GM12865 (cell line): ENCODE data around the gene RNF114.

ENCODE experiments used
- DNase-seq: peaks from one replicate; pipeline ENCODE4 v3.0.0; 2010; ENCODE audit warnings: low read depth
- H3K4me3 ChIP-seq: 2 replicates; pipeline ENCODE4 v1.5.1; 2011; ENCODE audit warnings: mild to moderate bottlenecking, low read depth, low read length, control low read depth
- CTCF ChIP-seq: IDR thresholded peaks from 2 replicates; pipeline ENCODE4 v1.5.1; 2011; ENCODE audit warnings: low read length, control low read depth, low read depth, inconsistent platforms; ENCODE audit not compliant: insufficient read depth; ENCODE audit errors: missing control alignments

Gene RNF114

GRCh38 chr20:49889935-49890333 is 46.3 kb upstream of the RNF114 start:
- H3K4me3 ChIP-seq: no peak overlapping the region
- DNase-seq: no peak
- peak; percentile 14 for TF ChIP-seq CTCF

GRCh38 chr20:49890471-49891361 is 45.5 kb upstream of the RNF114 start:
- DNase-seq: no peak
- no peak for TF ChIP-seq CTCF
- no peak overlapping the region for H3K4me3 ChIP-seq

- no peak for DNase-seq
- TF ChIP-seq CTCF: no peak
- no peak overlapping the region for H3K4me3 ChIP-seq
Measured at GRCh38 chr20:49891476-49892110, 44.6 kb upstream of the RNF114 start.

GRCh38 chr20:49892260-49892659 is 43.9 kb upstream of the RNF114 start:
- DNase-seq: no peak
- no peak overlapping the region for H3K4me3 ChIP-seq
- TF ChIP-seq CTCF: no peak

- no peak for DNase-seq
- no peak overlapping the region for H3K4me3 ChIP-seq
- TF ChIP-seq CTCF: no peak
Measured at GRCh38 chr20:49892817-49893216, 43.4 kb upstream of the RNF114 start.

GRCh38 chr20:49893242-49894072 is 42.7 kb upstream of the RNF114 start:
- H3K4me3 ChIP-seq: peak overlapping the region; percentile 15; the same call in 1 of the 2 replicates
- TF ChIP-seq CTCF: no peak
- DNase-seq: peak; percentile 38
